Measurements from ENCODE around the gene PLGRKT. TPM values are rescaled to one million over a fixed set of nuclear protein-coding genes. Genes with fewer than 3 reads are reported as not detected.

PLGRKT gene
- total and polyA plus RNA-seq, 2 donors (not counting 3 experiments of a cell fraction or from before 2014, with no cell fraction given) = 3.8 to 21.2 TPM

DNA sequence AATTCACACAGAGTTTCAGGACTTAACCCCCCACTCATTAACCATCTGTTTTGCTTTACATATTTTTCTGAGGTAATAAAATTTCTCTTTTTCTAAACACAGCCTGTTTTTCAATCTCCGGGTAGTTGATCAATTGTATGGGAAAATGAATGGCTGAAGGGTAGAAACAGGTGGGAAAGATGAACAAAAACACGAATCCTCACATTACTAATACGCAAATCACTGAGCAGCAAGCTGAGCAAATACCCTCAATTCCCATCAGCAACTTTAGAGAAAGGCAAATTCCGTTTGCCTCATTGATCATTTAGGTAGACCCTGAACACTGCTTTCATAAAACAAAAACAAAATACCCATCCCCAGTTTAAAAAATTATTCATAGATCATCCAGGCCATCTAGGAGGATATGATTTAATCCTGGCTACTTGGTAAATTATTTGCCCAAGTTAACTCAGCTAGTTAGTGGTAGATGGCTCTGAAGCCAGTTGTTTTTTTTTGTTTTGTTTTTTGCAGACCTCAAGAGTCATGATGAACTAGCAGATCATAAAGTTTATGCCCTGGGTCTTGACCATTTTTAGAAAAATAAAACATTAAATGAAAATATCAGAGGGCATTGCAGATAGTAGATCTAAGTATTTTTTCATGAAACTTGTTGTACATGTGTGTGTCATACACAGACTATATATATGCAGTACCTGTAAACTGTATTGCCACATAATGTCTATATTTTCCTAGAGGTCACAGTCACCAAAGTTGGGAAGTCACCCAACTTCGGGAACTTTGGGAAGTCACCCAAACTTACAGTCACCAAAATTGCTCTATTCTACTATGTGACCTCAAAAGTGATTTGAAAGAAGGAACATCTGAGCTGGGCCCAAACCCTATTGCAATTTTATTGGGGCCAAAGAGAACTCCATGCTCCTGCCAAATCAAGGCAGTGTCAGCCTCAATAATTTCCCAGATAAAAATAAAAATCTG, 11.0 kb upstream of the PLGRKT start:
- H3K36me3 ChIP-seq (ENCODE audit: control insufficient read depth in 2 of 2, extremely low read depth in 1 of 2, insufficient read depth in 2 of 2, low read length in 2 of 2) = no peaks in the 10 kb centered on the region
- POLR2A ChIA-PET = interaction anchor here (1.6 to 2.0 kb wide), 2 partner anchors 40 to 63 kb away, joined by 3 to 6 read pairs; no protein-coding TSS in a partner anchor
- CTCF ChIA-PET = interaction anchor here (0.6 to 4.6 kb wide), 7 partner anchors 12 to 689 kb away, joined by 3 to 53 read pairs (median 5); partner anchors contain the start of genes INSL6 and PDCD1LG2
- peak overlapping the region; percentile 90 for H3K4me2 ChIP-seq (ENCODE audit: insufficient read depth, low read length)
- FAIRE-seq = no peak
- intact Hi-C loops (cut with micrococcal nuclease) = no loop called here
- peaks cover 32% of the 10 kb centered on the region for H3K79me2 ChIP-seq (ENCODE audit: control insufficient read depth, insufficient read depth, low read length)
- no peaks in the 10 kb centered on the region for H3K9me1 ChIP-seq (replicated peaks; ENCODE audit: control insufficient read depth, extremely low read depth, insufficient read depth, low read length)
- dilution Hi-C loops (cut with MboI; ENCODE audit: extremely low pct_ligation_motif_present, low sequenced_read_pairs) = loop anchor here (25.0 kb wide), 1 partner anchor 261 kb away; the partner anchor contains the start of gene INSL6
- BruUV-seq (replicated peaks) = no TSS peak
- H3K4me3 ChIP-seq (replicated peaks in 1 of 3; ENCODE audit: insufficient read depth in 1 of 3, low read depth in 1 of 3, low read length in 3 of 3) = no peak overlapping the region
- no peak for DNase-seq (ENCODE audit: low read depth, low spot score)
- H3K27ac ChIP-seq (ENCODE audit: insufficient read depth, low read depth, low read length) = no peak overlapping the region
- H3K9me3 ChIP-seq (replicated peaks; ENCODE audit: control insufficient read depth, insufficient read depth, low read length) = no peaks in the 10 kb centered on the region
- H3K27me3 ChIP-seq (ENCODE audit: control insufficient read depth in 2 of 2, insufficient read depth in 2 of 2, low read length in 2 of 2) = no peaks in the 10 kb centered on the region
- no peak for TF ChIP-seq JUN (IDR thresholded peaks at IDR 0.05; ENCODE audit: borderline replicate concordance, insufficient read depth, insufficient read length, low read depth)
- no peak for TF ChIP-seq FOS (IDR thresholded peaks at IDR 0.05; ENCODE audit: borderline replicate concordance, insufficient read depth, low read length)
- TF ChIP-seq EZH2 (IDR thresholded peaks at IDR 0.05; ENCODE audit: borderline replicate concordance, low read depth, low read length, severe bottlenecking) = no peak
- TF ChIP-seq, protein P1, sequence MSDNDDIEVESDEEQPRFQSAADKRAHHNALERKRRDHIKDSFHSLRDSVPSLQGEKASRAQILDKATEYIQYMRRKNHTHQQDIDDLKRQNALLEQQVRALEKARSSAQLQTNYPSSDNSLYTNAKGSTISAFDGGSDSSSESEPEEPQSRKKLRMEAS (IDR thresholded peaks at IDR 0.05; ENCODE audit: insufficient read depth, insufficient read length) = no peak
- TF ChIP-seq POLR2A (IDR thresholded peaks at IDR 0.05; ENCODE audit: low read depth, low read length) = no peak
- no peak overlapping the region for H3K9ac ChIP-seq (replicated peaks; ENCODE audit: extremely low read depth, insufficient read depth, low read length)
- H2AFZ ChIP-seq (ENCODE audit: low read depth, low read length) = peak overlapping the region; percentile 28
- peaks cover 51% of the 10 kb centered on the region for H3K4me1 ChIP-seq (ENCODE audit: control insufficient read depth, extremely low read depth, insufficient read depth, low read length)
- no peaks in the 10 kb centered on the region for H4K20me1 ChIP-seq (replicated peaks; ENCODE audit: control insufficient read depth, extremely low read depth, insufficient read depth, low read length)

DNA sequence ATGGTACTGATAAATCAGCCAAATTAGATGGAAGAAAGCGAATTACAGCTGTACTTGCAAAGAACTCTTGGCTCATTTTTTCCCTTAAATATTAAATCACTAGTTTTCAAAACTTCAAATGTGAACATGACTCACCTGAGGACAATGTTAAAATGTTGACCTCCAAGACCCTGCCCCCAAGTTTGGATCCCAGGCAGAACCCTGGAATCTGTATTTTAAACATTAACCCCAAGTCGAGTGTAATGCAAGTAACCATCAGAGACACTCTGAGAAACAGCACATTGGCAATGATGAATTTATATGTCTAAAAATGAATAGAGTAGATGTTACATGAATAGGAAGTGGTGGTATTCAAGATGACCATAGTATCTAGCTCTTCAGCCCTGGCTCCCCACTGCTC, 10.3 kb upstream of the PLGRKT start:
- intact Hi-C loops (cut with micrococcal nuclease) = no loop called here
- H3K4me2 ChIP-seq (ENCODE audit: insufficient read depth, low read length) = no peak overlapping the region
- ChIA-PET CTCF (interaction anchor here (1.0 to 4.6 kb wide), 3 partner anchors 12 to 689 kb away, joined by 3 to 39 read pairs (median 3); partner anchors contain the start of gene INSL6), POLR2A (no interaction called here)
- TF ChIP-seq POLR2AphosphoS5 (IDR thresholded peaks at IDR 0.05; ENCODE audit: insufficient read depth, low read depth, low read length) (no peak), EZH2 (IDR thresholded peaks at IDR 0.05; ENCODE audit: borderline replicate concordance, low read depth, low read length, severe bottlenecking) (no peak), POLR2A (IDR thresholded peaks at IDR 0.05; ENCODE audit: low read depth, low read length) (no peak), MYC (IDR thresholded peaks at IDR 0.05; ENCODE audit: low read depth, low read length) (no peak), GATA2 (IDR thresholded peaks at IDR 0.05; ENCODE audit: insufficient read depth, insufficient read length, low read depth, low read length) (no peak), JUN (IDR thresholded peaks at IDR 0.05; ENCODE audit: borderline replicate concordance, insufficient read depth, insufficient read length, low read depth) (no peak), FOS (IDR thresholded peaks at IDR 0.05; ENCODE audit: borderline replicate concordance, insufficient read depth, low read length) (no peak)
- TF ChIP-seq, protein P2, sequence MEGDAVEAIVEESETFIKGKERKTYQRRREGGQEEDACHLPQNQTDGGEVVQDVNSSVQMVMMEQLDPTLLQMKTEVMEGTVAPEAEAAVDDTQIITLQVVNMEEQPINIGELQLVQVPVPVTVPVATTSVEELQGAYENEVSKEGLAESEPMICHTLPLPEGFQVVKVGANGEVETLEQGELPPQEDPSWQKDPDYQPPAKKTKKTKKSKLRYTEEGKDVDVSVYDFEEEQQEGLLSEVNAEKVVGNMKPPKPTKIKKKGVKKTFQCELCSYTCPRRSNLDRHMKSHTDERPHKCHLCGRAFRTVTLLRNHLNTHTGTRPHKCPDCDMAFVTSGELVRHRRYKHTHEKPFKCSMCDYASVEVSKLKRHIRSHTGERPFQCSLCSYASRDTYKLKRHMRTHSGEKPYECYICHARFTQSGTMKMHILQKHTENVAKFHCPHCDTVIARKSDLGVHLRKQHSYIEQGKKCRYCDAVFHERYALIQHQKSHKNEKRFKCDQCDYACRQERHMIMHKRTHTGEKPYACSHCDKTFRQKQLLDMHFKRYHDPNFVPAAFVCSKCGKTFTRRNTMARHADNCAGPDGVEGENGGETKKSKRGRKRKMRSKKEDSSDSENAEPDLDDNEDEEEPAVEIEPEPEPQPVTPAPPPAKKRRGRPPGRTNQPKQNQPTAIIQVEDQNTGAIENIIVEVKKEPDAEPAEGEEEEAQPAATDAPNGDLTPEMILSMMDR (IDR thresholded peaks at IDR 0.05; ENCODE audit: extremely low read depth in 1 of 2, insufficient read depth in 1 of 2, low read depth in 1 of 2, low read length in 2 of 2) = no peak
- TF ChIP-seq, protein P1 (IDR thresholded peaks at IDR 0.05; ENCODE audit: insufficient read depth, insufficient read length) = no peak
- no peak for FAIRE-seq
- H3K4me3 ChIP-seq (replicated peaks in 1 of 3; ENCODE audit: insufficient read depth in 1 of 3, low read depth in 1 of 3, low read length in 3 of 3) = no peak overlapping the region
- no peaks in the 10 kb centered on the region for H3K9me3 ChIP-seq (replicated peaks; ENCODE audit: control insufficient read depth, insufficient read depth, low read length)
- no peak overlapping the region for H3K9ac ChIP-seq (replicated peaks; ENCODE audit: extremely low read depth, insufficient read depth, low read length)
- no peaks in the 10 kb centered on the region for H3K9me1 ChIP-seq (replicated peaks; ENCODE audit: control insufficient read depth, extremely low read depth, insufficient read depth, low read length)
- BruUV-seq (replicated peaks) = no TSS peak
- H3K27me3 ChIP-seq (ENCODE audit: control insufficient read depth in 2 of 2, insufficient read depth in 2 of 2, low read length in 2 of 2) = no peaks in the 10 kb centered on the region
- H3K36me3 ChIP-seq (ENCODE audit: control insufficient read depth in 2 of 2, extremely low read depth in 1 of 2, insufficient read depth in 2 of 2, low read length in 2 of 2) = no peaks in the 10 kb centered on the region
- H3K4me1 ChIP-seq (ENCODE audit: control insufficient read depth, extremely low read depth, insufficient read depth, low read length) = peaks cover 44% of the 10 kb centered on the region
- H3K27ac ChIP-seq (ENCODE audit: insufficient read depth, low read depth, low read length) = no peak overlapping the region
- dilution Hi-C loops (cut with MboI; ENCODE audit: extremely low pct_ligation_motif_present, low sequenced_read_pairs) = loop anchor here (25.0 kb wide), 1 partner anchor 261 kb away; the partner anchor contains the start of gene INSL6
- H3K79me2 ChIP-seq (ENCODE audit: control insufficient read depth, insufficient read depth, low read length) = peaks cover 24% of the 10 kb centered on the region
- H4K20me1 ChIP-seq (replicated peaks; ENCODE audit: control insufficient read depth, extremely low read depth, insufficient read depth, low read length) = no peaks in the 10 kb centered on the region
- no peak for DNase-seq (ENCODE audit: low read depth, low spot score)
- H2AFZ ChIP-seq (ENCODE audit: low read depth, low read length) = peak overlapping the region; percentile 58

Data from endothelial cell of umbilical vein (primary cell).